ENCODE measurements around the gene CXCR6.

DNA sequence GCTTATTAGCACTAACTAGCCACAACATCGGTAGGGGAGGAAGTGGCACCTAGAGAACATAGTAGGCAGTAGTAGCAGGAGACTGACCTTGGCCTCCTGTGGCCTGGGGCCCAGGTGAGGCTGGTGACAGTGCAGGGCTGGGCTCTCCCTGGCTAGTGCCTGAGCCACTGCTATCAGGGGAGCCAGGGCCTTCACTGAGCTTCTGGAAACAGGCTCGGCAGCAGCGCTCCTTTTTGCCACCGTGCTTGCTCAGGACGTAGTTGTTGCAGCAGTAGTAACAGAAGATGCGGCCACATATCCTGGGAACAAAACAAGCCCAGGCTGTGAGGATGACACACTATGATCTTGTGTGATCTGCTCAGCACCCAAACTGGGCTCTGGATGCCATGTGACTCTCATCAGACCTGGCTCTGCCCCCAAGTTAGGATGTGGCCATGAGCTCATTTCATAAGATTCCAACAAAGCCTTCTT, 15.1 kb downstream of the CXCR6 start:
- TF ChIP-seq, protein P1, sequence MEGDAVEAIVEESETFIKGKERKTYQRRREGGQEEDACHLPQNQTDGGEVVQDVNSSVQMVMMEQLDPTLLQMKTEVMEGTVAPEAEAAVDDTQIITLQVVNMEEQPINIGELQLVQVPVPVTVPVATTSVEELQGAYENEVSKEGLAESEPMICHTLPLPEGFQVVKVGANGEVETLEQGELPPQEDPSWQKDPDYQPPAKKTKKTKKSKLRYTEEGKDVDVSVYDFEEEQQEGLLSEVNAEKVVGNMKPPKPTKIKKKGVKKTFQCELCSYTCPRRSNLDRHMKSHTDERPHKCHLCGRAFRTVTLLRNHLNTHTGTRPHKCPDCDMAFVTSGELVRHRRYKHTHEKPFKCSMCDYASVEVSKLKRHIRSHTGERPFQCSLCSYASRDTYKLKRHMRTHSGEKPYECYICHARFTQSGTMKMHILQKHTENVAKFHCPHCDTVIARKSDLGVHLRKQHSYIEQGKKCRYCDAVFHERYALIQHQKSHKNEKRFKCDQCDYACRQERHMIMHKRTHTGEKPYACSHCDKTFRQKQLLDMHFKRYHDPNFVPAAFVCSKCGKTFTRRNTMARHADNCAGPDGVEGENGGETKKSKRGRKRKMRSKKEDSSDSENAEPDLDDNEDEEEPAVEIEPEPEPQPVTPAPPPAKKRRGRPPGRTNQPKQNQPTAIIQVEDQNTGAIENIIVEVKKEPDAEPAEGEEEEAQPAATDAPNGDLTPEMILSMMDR (IDR thresholded peaks at IDR 0.05): no peak
- TF ChIP-seq POLR2AphosphoS5 (IDR thresholded peaks at IDR 0.05) (no peak), POLR2A (IDR thresholded peaks at IDR 0.05) (no peak), EP300 (IDR thresholded peaks at IDR 0.05) (no peak)
